ENCODE measurements around the gene GRAP2. TPM values are rescaled to one million over a fixed set of nuclear protein-coding genes. Genes with fewer than 3 reads are reported as not detected.

GRAP2 gene
- total and polyA plus RNA-seq, 2 of the 8 experiments (the other 6 are each of a cell fraction or from before 2014, with no cell fraction given): 0.08 TPM; not detected in 1

DNA sequence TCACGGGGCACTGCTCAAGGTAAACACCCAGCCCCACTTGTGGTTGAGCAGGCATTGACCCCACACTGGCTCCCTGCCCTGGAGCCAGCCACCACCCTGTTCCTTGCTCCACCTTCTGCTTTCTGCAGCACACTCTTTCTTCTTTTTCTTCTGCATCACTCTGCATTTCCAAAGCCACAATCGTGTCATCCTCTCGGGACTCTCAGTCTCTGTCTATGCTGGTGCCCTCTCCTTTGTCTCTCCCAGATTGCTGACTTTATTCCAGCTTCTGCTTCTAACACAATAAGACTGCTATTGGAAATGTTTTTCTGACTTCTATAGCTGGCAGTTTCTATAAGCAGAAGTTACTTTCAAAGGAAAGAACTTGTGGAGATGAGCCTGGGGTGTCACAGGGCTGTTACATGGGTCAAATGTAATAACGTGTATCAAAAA is 14.4 kb downstream of the GRAP2 start:
- Histone ChIP-seq H3K9me3 (ENCODE audit: insufficient read depth in 2 of 2, low read depth in 1 of 2, low read length in 1 of 2) (no peaks in the 10 kb centered on the region), H4K5ac (ENCODE audit: insufficient read length, low read depth, low read length) (no peak overlapping the region), H3K14ac (ENCODE audit: insufficient read length) (no peak overlapping the region), H4K20me1 (replicated peaks in 1 of 2; ENCODE audit: control insufficient read depth in 1 of 2, insufficient read depth in 2 of 2, low read length in 2 of 2) (no peaks in the 10 kb centered on the region), H2BK20ac (ENCODE audit: low read length) (no peak overlapping the region), H3K79me1 (ENCODE audit: low read depth, low read length) (no peaks in the 10 kb centered on the region), H3K56ac (replicated peaks; ENCODE audit: insufficient read length, low read depth, low read length) (no peak overlapping the region), H2AK5ac (ENCODE audit: low read depth, low read length) (no peak overlapping the region), H3K23ac (ENCODE audit: insufficient read length) (no peak overlapping the region), H2BK5ac (ENCODE audit: low read depth, low read length) (no peak overlapping the region), H3K4me1 (replicated peaks in 1 of 4; ENCODE audit: control insufficient read depth in 3 of 4, insufficient read depth in 4 of 4, low read length in 3 of 4) (peaks cover 0 to 7% (median 3%) of the 10 kb centered on the region in 4 experiments; a peak in 6 of 7 replicates), H3K23me2 (ENCODE audit: low read depth, low read length) (no peaks in the 10 kb centered on the region), H4K91ac (replicated peaks; ENCODE audit: insufficient read length, low read length) (no peak overlapping the region), H3K36me3 (ENCODE audit: control insufficient read depth in 2 of 4, insufficient read depth in 4 of 4, low read length in 3 of 4) (no peaks in the 10 kb centered on the region), H3K4me2 (ENCODE audit: insufficient read depth in 1 of 2, low read depth in 2 of 2, low read length in 2 of 2) (no peak overlapping the region), H2BK120ac (replicated peaks; ENCODE audit: low read depth, low read length) (no peak overlapping the region), H4K8ac (ENCODE audit: extremely low read depth, insufficient read depth, low read length) (no peak overlapping the region), H2BK12ac (ENCODE audit: low read depth, low read length) (no peak overlapping the region), H3K9ac (replicated peaks in 1 of 4; ENCODE audit: extremely low read depth in 1 of 4, low read depth in 3 of 4, low read length in 3 of 4) (no peak overlapping the region), H3K4me3 (ENCODE audit: extremely low read depth in 1 of 4, insufficient read depth in 2 of 4, low read depth in 3 of 4, low read length in 4 of 4) (no peak overlapping the region), H3K18ac (ENCODE audit: extremely low read depth, low read length) (no peak overlapping the region), H3K27me3 (replicated peaks in 1 of 4; ENCODE audit: control insufficient read depth in 3 of 4, extremely low read depth in 1 of 4, insufficient read depth in 3 of 4, low read length in 3 of 4) (no peaks in the 10 kb centered on the region), H3K27ac (ENCODE audit: low read depth, low read length) (no peak overlapping the region), H3K4ac (replicated peaks; ENCODE audit: insufficient read length, low read depth, low read length) (no peak overlapping the region), H2BK15ac (ENCODE audit: low read length) (no peak overlapping the region), H2AFZ (ENCODE audit: low read length) (no peak overlapping the region), H3K79me2 (ENCODE audit: control insufficient read depth in 1 of 2, insufficient read depth in 2 of 2, low read length in 2 of 2) (no peaks in the 10 kb centered on the region)
- 68% methylated on average over 3 of the region's 4 CpGs; no CpG with 5 or more reads in 1 of the 2 experiments for WGBS, 2 experiments (ENCODE audit: extremely low coverage in 1 of 2, insufficient coverage in 1 of 2, insufficient read length in 1 of 2, insufficient replicate concordance in 2 of 2, low coverage in 1 of 2, low lambda C conversion rate in 2 of 2, missing lambda C conversion rate in 1 of 2)
- FAIRE-seq (no peak), DNase-seq (ENCODE audit: low read depth in 1 of 2, low spot score in 2 of 2) (no peak)
- POLR2A ChIA-PET (ENCODE audit: partially characterized antibody): interaction anchor here (0.7 to 1.3 kb wide), 3 partner anchors 28 to 285 kb away, joined by 3 read pairs; no protein-coding TSS in a partner anchor
- CTCF ChIA-PET (ENCODE audit: partially characterized antibody): interaction anchor here (0.9 to 2.6 kb wide), 9 partner anchors 10 to 121 kb away, joined by 3 to 8 read pairs (median 3); no protein-coding TSS in a partner anchor
- no peak for TF ChIP-seq TEAD4 (IDR thresholded peaks at IDR 0.05; ENCODE audit: low read depth, low read length)

Measured in H1 (cell line).